ENCODE results near the gene CALHM6. TPM values are rescaled to one million over a fixed set of nuclear protein-coding genes. Genes with fewer than 3 reads are reported as not detected.

The CALHM6 gene
- total RNA-seq, 2 experiments from 2014 or later = 10.9 to 11.3 TPM

GRCh38 chr6:116437656-116438055, 23.5 kb upstream of the CALHM6 start:
- no peaks in the 10 kb centered on the region for H3K36me3 Mint-ChIP-seq (ENCODE audit: low read depth)
- ChIA-PET CTCF (interaction anchor here (1.5 kb wide), 1 partner anchor 14 kb away, joined by 4 read pairs; no protein-coding TSS in a partner anchor), POLR2A (no interaction called here)
- ATAC-seq (no peak), DNase-seq (no peak)
- H3K27me3 Mint-ChIP-seq = no peaks in the 10 kb centered on the region
- no peak for TF ChIP-seq CTCF (IDR thresholded peaks at IDR 0.05)
- H3K4me1 Mint-ChIP-seq (ENCODE audit: low read depth) = no peaks in the 10 kb centered on the region
- H3K27ac Mint-ChIP-seq = no peak overlapping the region
- H3K4me3 Mint-ChIP-seq = no peak overlapping the region
- H3K9me3 Mint-ChIP-seq = no peaks in the 10 kb centered on the region
- intact Hi-C loops (cut with micrococcal nuclease) = no loop called here

- no peak for TF ChIP-seq CTCF (IDR thresholded peaks at IDR 0.05)
- H3K9me3 Mint-ChIP-seq = no peaks in the 10 kb centered on the region
- intact Hi-C loops (cut with micrococcal nuclease) = no loop called here
- no peaks in the 10 kb centered on the region for H3K36me3 Mint-ChIP-seq (ENCODE audit: low read depth)
- no peak for ATAC-seq
- no peaks in the 10 kb centered on the region for H3K27me3 Mint-ChIP-seq
- no peaks in the 10 kb centered on the region for H3K4me1 Mint-ChIP-seq (ENCODE audit: low read depth)
- POLR2A ChIA-PET = no interaction called here
- CTCF ChIA-PET = no interaction called here
- no peak for DNase-seq
- no peak overlapping the region for H3K27ac Mint-ChIP-seq
- no peak overlapping the region for H3K4me3 Mint-ChIP-seq
These were observed 22.4 kb upstream of the CALHM6 start for GRCh38 chr6:116438590-116439448.

GRCh38 chr6:116439522-116440051, 21.6 kb upstream of the CALHM6 start:
- Mint-ChIP-seq H3K36me3 (ENCODE audit: low read depth) (no peaks in the 10 kb centered on the region), H3K9me3 (no peaks in the 10 kb centered on the region), H3K4me1 (ENCODE audit: low read depth) (peaks cover 3% of the 10 kb centered on the region), H3K4me3 (no peak overlapping the region), H3K27me3 (no peaks in the 10 kb centered on the region), H3K27ac (no peak overlapping the region)
- ChIA-PET POLR2A (no interaction called here), CTCF (interaction anchor here (1.0 to 1.1 kb wide), 2 partner anchors 122 to 151 kb away, joined by 3 to 4 read pairs; no protein-coding TSS in a partner anchor)
- DNase-seq = no peak
- ATAC-seq = no peak
- no peak for TF ChIP-seq CTCF (IDR thresholded peaks at IDR 0.05)
- intact Hi-C loops (cut with micrococcal nuclease) = loop anchor here (5.0 kb wide), 1 partner anchor 93 kb away; no protein-coding TSS in a partner anchor

- ChIA-PET POLR2A (no interaction called here), CTCF (interaction anchor here (1.3 kb wide), 1 partner anchor 11 kb away, joined by 4 read pairs; no protein-coding TSS in a partner anchor)
- H3K36me3 Mint-ChIP-seq (ENCODE audit: low read depth) = no peaks in the 10 kb centered on the region
- no peak for DNase-seq
- ATAC-seq = no peak
- H3K4me1 Mint-ChIP-seq (ENCODE audit: low read depth) = peaks cover 9% of the 10 kb centered on the region
- peaks cover 3% of the 10 kb centered on the region for H3K27me3 Mint-ChIP-seq
- H3K4me3 Mint-ChIP-seq = no peak overlapping the region
- TF ChIP-seq CTCF (IDR thresholded peaks at IDR 0.05) = no peak
- intact Hi-C loops (cut with micrococcal nuclease) = loop anchor here (5.0 kb wide), 1 partner anchor 89 kb away; no protein-coding TSS in a partner anchor
- no peaks in the 10 kb centered on the region for H3K9me3 Mint-ChIP-seq
- no peak overlapping the region for H3K27ac Mint-ChIP-seq
These were observed 18.1 kb upstream of the CALHM6 start for GRCh38 chr6:116443105-116443504.

- intact Hi-C loops (cut with micrococcal nuclease) = loop anchor here (5.0 kb wide), 1 partner anchor 88 kb away; no protein-coding TSS in a partner anchor
- Mint-ChIP-seq H3K9me3 (no peaks in the 10 kb centered on the region), H3K27me3 (peaks cover 3% of the 10 kb centered on the region), H3K36me3 (ENCODE audit: low read depth) (no peaks in the 10 kb centered on the region), H3K4me1 (ENCODE audit: low read depth) (peaks cover 9% of the 10 kb centered on the region), H3K27ac (no peak overlapping the region), H3K4me3 (no peak overlapping the region)
- POLR2A ChIA-PET = interaction anchor here (2.2 kb wide), 1 partner anchor 164 kb away, joined by 7 read pairs; the partner anchor contains the start of gene TSPYL1
- CTCF ChIA-PET = interaction anchor here (0.7 to 1.9 kb wide), 11 partner anchors 10 to 171 kb away, joined by 3 to 6 read pairs (median 4); partner anchors contain the start of gene CALHM6
- peak; percentile 80 for ATAC-seq
- no peak for DNase-seq
- TF ChIP-seq CTCF (IDR thresholded peaks at IDR 0.05) = peak; percentile 60
These were observed 17.1 kb upstream of the CALHM6 start for GRCh38 chr6:116444092-116444491.

Measured in activated CD8-positive, alpha-beta T cell treated with anti-CD3 and anti-CD28 coated beads for 36 hours (primary cell).